Measurements from ENCODE around the gene POLN. TPM values are rescaled to one million over a fixed set of nuclear protein-coding genes. Genes with fewer than 3 reads are reported as not detected.

The POLN gene
- total RNA-seq, 1 experiment from 2014 or later, result 1.3 TPM

GRCh38 chr4:2179717-2180116, 62.2 kb downstream of the POLN start:
- BruUV-seq (replicated peaks), result no TSS peak
- no peak overlapping the region for H3K4me2 ChIP-seq
- no peak overlapping the region for H3K4me3 ChIP-seq
- no peaks in the 10 kb centered on the region; the same call in 1 of the 2 replicates for H3K9me3 ChIP-seq (ENCODE audit: insufficient read depth, low read depth)
- no peak overlapping the region for H2AFZ ChIP-seq
- no peaks in the 10 kb centered on the region for H4K20me1 ChIP-seq (ENCODE audit: insufficient read depth)
- no peaks in the 10 kb centered on the region for H3K79me2 ChIP-seq (ENCODE audit: low read depth)
- H3K27me3 ChIP-seq (ENCODE audit: insufficient read depth, low read depth), result no peaks in the 10 kb centered on the region
- no peak overlapping the region for H3K27ac ChIP-seq
- CTCF ChIA-PET, result no interaction called here
- POLR2A ChIA-PET (ENCODE audit: unreplicated experiment), result no interaction called here
- no peaks in the 10 kb centered on the region for H3K36me3 ChIP-seq (ENCODE audit: low read depth)
- no peaks in the 10 kb centered on the region for H3F3A ChIP-seq (ENCODE audit: insufficient read depth, low read depth)
- TF ChIP-seq CTCF (conservative IDR thresholded peaks at IDR 0.05), result no peak
- TF ChIP-seq EZH2 (IDR thresholded peaks at IDR 0.05; ENCODE audit: low read depth), result no peak
- no peak for DNase-seq
- no peaks in the 10 kb centered on the region for H3K9me2 ChIP-seq (ENCODE audit: insufficient read depth)
- intact Hi-C loops (cut with micrococcal nuclease; ENCODE audit: unreplicated experiment), result no loop called here
- H3K4me1 ChIP-seq (replicated peaks; ENCODE audit: insufficient read depth), result no peaks in the 10 kb centered on the region

GRCh38 chr4:2178986-2179385, 62.9 kb downstream of the POLN start:
- Histone ChIP-seq H3K9me3 (ENCODE audit: insufficient read depth, low read depth) (no peaks in the 10 kb centered on the region; the same call in 1 of the 2 replicates), H3K27ac (no peak overlapping the region), H3K9me2 (ENCODE audit: insufficient read depth) (no peaks in the 10 kb centered on the region), H3K27me3 (ENCODE audit: insufficient read depth, low read depth) (no peaks in the 10 kb centered on the region), H3K79me2 (ENCODE audit: low read depth) (no peaks in the 10 kb centered on the region), H4K20me1 (ENCODE audit: insufficient read depth) (no peaks in the 10 kb centered on the region), H3K4me3 (no peak overlapping the region), H3K4me1 (replicated peaks; ENCODE audit: insufficient read depth) (no peaks in the 10 kb centered on the region), H3F3A (ENCODE audit: insufficient read depth, low read depth) (no peaks in the 10 kb centered on the region), H3K36me3 (ENCODE audit: low read depth) (no peaks in the 10 kb centered on the region), H3K4me2 (no peak overlapping the region), H2AFZ (no peak overlapping the region)
- no TSS peak for BruUV-seq (replicated peaks)
- CTCF ChIA-PET, result no interaction called here
- intact Hi-C loops (cut with micrococcal nuclease; ENCODE audit: unreplicated experiment), result no loop called here
- DNase-seq, result no peak
- TF ChIP-seq CTCF (conservative IDR thresholded peaks at IDR 0.05) (no peak), EZH2 (IDR thresholded peaks at IDR 0.05; ENCODE audit: low read depth) (no peak)
- POLR2A ChIA-PET (ENCODE audit: unreplicated experiment), result no interaction called here

GRCh38 chr4:2177443-2178093, 64.4 kb downstream of the POLN start:
- Histone ChIP-seq H3K4me1 (replicated peaks; ENCODE audit: insufficient read depth) (no peaks in the 10 kb centered on the region), H3K4me2 (no peak overlapping the region), H3K9me2 (ENCODE audit: insufficient read depth) (no peaks in the 10 kb centered on the region), H3F3A (ENCODE audit: insufficient read depth, low read depth) (no peaks in the 10 kb centered on the region), H3K79me2 (ENCODE audit: low read depth) (no peaks in the 10 kb centered on the region), H4K20me1 (ENCODE audit: insufficient read depth) (no peaks in the 10 kb centered on the region), H3K27me3 (ENCODE audit: insufficient read depth, low read depth) (no peaks in the 10 kb centered on the region), H3K27ac (no peak overlapping the region), H2AFZ (no peak overlapping the region), H3K9me3 (ENCODE audit: insufficient read depth, low read depth) (no peaks in the 10 kb centered on the region), H3K4me3 (no peak overlapping the region), H3K36me3 (ENCODE audit: low read depth) (no peaks in the 10 kb centered on the region)
- ChIA-PET POLR2A (ENCODE audit: unreplicated experiment) (interaction anchor here (0.7 kb wide), 1 partner anchor 90 kb away, joined by 3 read pairs; no protein-coding TSS in a partner anchor), CTCF (no interaction called here)
- no peak for DNase-seq
- intact Hi-C loops (cut with micrococcal nuclease; ENCODE audit: unreplicated experiment), result no loop called here
- no TSS peak for BruUV-seq (replicated peaks)
- TF ChIP-seq EZH2 (IDR thresholded peaks at IDR 0.05; ENCODE audit: low read depth) (no peak), CTCF (conservative IDR thresholded peaks at IDR 0.05) (no peak)

Data from PC-9 (cell line).